Stimulated activated CD4-positive, alpha-beta T cell treated with anti-CD3 and anti-CD28 coated beads, Interleukin-1b, Interleukin-23, amount 100 ng/mL, for 1 hour (primary cell): ENCODE results near the gene PAK2.
"Not testable (repeated sequence)": the region's sequence is repeated elsewhere in the genome, so short reads cannot be mapped to it uniquely, and the experiment has no call there.

Experiments
- DNase-seq, 2 donors: peaks; one replicate each; pipeline ENCODE4 v3.0.0-alpha.2; 2020; ENCODE audit warnings: low read depth in 2 of 2

The PAK2 gene

DNA sequence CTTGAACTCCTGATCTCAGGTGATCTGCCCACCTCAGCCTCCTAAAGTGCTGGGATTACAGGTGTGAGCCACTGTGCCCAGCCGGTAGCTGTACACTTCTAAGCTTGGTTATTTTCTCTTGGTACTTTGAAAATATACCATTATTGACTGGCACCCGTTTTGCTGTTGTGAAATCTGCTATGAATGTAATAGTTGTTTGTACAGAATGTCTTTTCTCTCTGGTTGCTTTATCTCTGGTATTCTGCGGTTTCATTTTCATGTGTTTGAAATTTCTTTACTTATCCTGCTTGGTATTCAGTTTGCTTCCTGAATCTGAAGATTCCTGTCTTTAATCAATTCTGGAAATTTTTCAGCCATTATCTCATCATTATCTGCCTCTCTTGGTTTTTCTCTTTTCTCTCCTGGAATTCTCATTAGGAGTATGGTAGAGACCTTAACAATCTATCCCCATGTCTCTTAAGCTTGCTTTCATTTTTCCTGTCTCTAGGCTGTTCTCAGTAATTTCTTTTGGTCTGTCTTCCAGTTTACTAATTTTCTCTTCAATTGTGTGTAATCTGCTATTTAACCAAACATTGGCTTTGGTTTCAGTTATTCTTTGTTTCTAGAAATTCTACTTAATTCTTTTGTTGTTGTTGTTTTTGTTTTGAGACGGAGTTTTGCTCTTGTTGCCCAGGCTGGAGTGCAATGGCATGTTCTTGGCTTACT is 2.8 kb upstream of the PAK2 start:
- DNase-seq, result no peak

DNA sequence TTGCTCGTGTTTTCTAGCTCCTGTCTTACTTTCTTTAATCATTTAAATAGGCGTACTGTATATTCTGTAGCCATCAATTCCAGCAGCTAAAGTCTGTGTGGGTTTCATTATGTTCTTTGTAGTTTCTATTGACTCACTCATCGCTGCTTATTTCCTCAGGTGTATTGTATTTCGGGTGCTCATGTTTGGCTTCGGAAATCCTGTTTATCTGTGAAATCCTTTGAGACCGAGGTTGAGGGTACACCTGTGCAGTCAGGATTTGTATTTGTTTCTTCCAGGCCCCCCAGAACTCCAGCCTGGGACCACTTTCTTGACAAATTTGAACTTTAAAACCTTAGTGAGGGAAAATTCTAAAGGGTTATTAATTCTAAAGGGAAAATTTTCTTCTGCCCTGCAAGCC is 2.0 kb upstream of the PAK2 start:
- DNase-seq, result no peak

DNA sequence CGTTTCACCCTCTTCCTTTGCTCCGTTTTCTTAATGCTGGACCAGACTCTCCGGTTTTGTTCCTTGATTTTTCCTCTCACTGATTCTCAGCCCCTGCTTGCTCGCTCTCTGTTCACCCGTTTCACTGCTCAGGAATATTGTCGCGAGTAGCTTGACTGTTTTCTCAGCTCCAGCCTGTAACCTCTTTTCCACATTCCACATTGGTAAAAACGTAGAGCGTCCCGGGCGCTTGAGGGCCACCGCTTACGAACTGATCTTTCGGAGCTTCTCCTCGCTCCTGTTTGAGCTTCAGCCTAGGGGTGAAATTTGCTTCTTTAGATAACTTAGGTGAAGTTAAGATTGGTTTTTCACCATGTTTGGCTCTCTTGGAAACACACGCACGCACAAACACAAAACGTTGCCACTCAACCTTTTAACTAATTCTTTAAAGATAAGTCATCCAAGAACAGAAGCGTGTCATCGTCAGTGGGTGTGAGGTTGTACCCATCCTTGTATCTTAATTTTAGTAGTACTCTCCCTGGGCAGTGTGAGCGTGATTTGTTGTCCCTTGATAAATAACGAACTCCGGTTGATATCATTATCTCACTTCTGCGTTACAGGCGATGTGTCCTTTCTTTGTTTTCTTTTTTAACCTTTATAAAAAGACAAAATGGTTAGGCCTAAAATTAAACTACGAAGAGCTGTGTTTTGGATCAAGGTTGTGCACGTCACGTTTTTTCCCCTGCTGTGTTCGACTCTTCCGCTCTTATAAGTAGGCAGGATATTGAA is 1.0 kb downstream of the PAK2 start:
- DNase-seq, result no peak

DNA sequence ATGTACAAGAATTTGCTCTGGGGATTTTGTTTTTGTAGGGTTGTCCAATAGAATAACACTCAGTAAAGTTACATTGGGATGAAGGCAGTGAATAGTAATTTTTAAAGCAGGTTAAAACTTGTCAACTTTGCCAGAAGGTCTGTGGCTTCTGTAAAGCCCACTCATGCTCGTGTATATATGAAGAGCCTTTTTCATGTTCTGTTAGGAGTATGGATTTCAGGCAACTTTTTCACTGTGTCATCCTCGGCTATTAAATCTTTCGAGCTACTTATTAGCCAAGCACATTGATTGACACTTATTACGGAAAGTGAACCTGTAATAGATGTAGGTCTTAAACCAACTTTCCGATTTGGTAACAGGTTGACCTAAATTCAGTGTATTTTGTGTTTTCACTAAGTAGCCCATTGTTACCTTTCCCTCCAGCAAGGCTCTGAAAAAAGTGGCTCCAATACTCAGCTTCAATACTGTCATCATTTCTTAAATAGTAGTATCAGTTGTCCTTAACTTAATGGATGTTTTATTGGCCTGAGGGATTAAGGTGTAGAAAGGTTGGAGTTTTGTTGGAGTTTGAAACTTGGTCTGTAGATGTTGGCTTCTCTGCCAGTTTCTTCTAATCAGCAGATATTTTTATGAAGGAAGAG is 1.7 kb downstream of the PAK2 start:
- no peak for DNase-seq

DNA sequence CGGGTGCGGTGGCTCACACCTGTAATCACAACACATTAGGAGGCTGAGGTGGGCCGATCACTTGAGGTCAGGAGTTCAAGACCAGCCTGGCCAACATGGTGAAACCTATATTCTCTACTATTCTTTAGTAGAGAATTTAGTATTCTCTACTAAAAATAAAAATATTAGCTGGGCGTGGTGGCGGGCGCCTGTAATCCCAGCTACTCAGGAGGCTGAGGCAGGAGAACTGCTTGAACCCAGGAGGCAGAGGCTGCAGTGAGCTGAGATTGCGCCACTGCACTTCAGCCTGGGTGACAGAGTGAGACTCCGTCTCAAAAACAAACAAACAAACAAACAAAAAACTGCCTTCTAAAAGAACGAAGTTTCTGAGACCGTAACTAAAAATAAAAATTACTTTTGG is 3.9 kb downstream of the PAK2 start:
- not testable (repeated sequence) for DNase-seq

DNA sequence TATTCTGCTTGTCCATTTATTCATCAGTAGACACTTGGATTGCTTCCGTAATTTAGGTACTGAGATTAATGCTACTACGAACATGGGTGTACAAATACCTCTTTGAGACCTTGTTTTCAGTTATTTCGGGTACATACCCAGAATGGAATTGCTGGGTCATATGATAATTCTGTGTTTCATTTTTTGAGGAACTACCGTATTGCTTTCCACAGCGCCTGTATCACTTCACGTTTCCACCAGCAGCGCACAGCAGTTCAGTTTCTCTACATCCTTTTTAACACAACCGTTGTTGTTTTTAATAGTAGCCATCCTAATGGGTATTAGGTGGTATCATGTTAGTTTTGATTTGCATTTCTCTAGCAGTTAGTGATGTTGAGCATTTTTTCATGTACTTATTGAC is 9.5 kb downstream of the PAK2 start:
- no peak for DNase-seq

DNA sequence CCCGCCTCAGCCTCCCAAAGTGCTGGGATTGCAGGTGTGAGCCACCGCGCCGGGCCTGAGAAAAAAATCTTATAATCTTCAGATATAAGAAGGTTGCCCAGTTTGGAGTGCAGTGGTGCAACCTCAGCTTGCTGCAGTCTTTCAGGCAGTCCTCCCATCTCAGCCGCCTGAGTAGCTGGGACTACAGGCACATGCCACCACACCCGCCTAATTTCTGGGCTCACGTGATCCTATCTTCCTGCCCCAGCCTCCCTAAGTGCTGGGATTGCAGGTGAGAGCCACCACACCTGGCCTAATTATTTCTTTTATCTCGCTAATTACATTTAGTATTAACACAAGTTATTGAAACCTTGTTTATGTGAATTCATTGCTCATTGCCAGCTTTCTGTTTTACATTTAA is 13.5 kb downstream of the PAK2 start:
- DNase-seq, result no peak

DNA sequence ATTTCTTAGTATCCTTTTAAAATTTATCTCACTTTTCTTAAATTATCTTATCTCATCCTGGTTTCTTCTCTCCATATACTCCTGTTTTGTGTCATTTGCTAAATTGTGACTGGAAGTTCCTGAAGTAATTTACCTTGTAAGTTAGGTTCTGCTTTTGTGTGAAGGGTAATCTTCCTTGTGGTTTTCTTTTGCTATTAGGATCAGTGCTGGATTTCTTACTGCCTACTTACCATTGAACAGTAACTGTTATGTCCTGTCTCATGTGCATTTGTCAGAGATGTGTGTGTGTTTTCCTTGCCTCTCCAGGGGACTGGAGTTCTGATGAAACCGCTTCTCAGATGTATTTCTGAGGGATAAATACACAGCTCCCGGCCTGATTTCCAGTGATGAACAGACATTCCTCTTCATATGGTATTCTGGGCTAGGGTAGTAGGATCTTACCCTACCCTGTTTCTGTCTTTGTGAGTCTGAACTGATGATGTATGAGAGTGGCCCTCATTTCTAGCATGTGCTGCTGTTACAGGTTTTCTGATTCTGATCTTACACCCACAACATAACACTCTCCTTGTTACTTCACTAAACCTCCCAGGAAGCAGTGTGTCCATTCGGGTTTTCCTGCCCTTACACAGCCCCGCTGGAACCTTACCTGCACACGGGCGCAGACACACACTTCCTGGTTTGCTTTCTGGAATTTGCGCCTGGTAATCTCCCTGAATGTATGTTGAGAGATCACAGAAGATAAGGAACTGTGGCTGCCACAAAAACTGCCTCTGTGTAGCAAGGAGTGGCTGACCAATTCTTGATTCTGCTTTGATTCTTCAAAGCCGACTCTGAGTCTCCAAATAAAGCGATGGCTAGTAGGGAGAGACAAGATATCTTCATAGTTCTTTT is 14.7 kb downstream of the PAK2 start:
- DNase-seq, result no peak

DNA sequence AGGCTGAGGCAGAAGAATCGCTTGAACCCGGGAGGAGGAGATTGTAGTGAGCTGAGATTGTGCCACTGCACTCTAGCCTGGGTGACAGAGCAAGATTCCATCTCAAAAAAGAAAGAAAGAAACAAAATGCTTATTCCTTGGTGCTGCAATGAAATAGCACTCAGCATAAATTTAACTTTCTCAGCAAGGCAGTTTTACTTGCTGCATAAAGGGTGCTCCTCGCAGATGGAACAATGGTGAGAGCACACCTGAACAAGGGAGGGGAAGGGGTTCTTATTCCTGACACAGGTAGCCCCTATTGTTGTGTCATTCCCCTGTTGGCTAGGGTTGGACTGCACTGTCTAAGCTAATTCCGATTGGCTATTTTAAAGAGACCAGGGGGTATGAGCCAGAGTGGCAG is 17.1 kb downstream of the PAK2 start:
- no peak for DNase-seq

DNA sequence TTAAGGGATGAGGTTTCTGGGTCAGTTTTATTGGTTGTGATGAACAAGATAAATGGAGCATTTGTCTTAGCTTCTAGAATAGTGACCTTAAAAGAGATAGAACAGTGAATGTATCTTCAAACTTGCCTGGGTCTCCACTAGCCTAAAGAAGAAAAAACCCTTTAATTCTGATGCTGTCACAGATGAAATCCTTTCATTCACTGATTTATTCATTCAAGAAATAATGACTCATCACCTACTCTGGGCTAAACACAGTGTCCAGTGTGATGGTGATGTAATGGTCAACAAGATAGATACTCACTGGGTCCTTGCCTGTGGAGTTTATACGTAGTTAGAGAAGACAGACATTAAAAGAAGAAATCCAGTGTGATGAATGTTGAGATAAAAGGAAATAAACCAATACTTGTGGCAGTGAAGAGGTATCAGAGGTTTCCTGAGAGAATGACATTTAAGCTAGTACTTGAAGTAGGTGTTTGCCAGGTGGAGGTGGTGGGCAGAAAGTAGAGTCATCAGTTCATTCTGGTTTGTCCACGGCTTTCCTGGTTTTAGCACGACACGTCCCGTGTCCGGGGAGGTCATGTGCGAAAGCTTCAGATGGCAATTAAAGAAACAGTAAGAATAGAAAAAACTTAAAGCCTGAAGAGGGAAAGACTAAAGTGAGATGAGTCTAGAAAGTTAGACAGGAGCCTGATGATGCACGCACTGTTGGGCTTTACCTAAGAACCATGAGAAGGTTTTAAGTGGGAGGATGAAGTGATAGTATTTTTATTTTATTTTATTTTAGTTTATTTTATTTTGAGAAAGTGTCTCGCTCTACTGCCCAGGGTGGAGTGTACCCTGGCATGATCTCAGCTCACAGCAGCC is 18.5 kb downstream of the PAK2 start:
- DNase-seq, result no peak

DNA sequence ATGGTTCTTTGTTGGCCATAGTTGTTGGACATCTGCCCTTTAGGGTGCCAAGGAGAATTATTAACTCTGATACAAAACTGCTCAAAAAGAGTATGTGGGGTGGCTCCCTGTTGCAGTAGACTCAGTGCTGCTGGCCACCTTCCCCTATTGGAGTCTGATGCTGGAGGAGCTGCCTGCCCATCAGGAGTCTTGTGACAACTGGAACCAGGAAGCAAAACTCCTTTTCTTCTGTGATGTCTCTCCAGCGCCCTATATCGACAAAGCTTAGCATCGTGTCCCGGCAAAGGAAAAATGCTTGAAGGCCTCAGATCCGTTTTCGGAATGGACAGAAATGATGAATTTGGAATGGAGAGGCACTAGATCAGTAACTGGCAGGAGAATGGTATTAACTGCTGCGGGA is 23.5 kb downstream of the PAK2 start:
- no peak for DNase-seq

DNA sequence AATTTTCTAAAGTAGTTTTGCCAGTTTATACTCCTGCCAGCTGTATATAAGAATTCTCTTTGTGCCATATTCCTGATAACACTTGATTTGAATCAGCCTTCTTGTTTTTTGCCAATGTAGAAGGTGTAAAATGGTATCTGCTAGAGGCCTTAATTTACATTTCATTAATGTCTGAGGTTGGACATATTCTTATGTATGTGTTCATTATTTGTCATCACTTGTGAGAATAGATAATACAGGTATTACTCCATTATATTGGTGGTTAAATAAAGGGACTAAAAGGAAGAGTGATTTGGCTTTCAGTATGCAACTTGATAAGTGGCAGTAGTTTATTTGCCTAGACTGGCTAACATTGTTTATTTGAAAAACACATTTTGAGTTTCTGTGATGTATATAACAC is 25.8 kb downstream of the PAK2 start:
- no peak for DNase-seq

DNA sequence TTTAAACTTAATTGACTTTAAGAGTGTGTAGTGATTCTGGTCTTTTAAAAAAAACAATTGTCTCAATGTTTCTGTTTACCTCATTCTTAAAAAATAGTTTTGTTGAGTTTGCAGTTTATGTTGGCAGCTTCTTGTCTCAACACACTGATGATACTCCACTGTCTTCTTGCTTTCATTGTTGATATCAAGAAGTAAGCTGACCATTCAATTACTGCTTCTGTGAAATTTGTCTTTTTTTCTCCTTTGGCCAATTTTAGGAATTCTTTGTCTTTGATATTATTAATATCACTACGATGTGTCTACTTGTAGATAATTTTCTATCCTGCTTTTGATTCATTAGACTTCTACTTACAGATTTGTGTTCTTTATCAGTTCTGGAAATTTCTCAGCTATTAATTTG is 31.4 kb downstream of the PAK2 start:
- DNase-seq, result no peak

DNA sequence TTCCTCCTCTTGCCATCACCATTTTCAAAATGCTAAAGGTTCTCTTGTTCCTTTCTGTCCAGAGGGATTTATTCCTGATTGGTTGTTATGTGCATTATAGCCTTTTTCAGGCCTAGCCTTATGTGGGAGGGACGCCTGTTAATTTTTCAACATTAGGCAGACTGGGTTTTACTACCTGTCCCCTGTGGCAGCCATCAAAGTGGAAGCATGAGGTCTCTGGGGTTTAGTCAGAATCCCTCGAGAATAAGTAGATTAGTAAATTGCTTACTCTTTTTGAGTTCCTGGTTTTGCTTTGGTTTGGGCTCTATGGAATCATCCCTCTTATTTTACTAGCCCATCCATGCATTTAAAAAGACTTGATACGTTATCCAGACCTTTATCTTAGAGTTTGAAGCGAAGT is 32.4 kb downstream of the PAK2 start:
- no peak for DNase-seq

DNA sequence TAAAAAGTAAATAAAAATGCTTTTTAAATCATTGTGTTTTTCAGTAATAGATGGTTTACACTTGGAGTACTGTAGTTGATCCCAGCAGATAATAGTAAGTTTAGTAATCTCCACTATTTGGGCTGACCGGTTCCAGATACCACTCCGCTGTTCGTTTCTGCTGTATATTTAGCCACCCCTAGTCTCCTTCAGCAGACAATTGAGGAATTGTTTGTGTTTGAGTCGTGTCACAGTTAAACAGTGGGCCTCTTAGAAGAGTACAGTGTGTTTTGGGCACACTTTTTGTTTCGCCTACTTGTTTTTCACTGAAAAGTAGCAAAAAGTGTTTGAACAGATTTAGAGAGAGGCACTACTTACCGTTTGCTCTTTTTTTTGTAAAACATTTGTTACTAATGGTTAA is 33.2 kb downstream of the PAK2 start:
- DNase-seq, result no peak

DNA sequence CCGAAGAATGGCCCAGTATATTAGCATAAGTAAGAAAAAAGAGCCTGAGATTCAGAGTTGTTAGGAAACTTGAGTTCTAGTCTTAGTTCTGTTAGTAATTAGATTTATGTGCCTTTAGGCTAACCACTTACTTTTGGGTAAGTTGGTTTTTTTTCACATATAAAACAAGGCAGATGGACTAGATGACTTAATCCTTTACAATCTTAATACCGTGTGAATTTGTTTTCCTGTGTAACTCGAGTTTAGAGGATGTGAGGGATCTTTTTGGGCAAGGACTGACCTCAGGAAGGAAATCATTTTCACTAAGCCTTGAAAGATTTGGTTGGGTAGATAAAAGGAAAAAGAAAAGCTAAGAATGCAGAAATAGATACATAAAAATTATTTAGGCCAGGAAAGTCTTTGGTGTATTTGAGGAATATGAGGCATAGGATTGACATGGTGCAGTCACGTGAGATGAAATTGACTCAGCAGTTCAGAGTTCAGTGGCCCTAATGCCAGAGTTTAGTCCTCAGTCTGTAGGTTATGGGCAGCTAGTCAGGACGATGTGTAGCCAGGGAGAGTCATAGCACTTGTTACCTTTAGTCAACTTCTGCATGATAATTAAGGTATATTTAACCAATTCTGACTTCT is 34.6 kb downstream of the PAK2 start:
- DNase-seq, result no peak

DNA sequence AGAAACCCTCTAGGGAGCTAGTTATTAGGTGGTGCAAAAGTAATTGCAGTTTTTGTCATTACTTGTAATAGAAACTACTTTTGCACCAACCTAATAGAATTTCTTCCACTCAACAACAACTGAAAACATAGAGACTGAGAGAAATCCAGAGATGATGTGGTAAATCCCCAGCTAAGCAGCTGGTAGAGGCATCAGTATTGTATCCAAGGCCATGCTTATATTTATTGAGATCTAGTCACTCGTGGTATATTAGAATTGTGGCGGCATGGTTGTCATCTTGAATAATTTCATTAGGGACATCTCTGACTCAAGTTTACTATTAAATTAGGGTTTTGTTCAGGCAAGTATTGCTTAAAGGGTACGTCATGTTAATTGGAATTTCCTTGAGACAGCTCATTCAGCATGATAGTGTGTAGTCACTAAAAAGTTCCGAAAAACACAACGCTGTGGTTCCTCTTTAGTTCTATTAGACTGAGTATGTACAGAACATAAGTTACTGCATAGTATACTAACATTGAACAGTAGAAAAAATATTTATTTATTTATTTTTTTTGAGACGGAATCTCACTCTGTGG is 35.3 kb downstream of the PAK2 start:
- no peak for DNase-seq

DNA sequence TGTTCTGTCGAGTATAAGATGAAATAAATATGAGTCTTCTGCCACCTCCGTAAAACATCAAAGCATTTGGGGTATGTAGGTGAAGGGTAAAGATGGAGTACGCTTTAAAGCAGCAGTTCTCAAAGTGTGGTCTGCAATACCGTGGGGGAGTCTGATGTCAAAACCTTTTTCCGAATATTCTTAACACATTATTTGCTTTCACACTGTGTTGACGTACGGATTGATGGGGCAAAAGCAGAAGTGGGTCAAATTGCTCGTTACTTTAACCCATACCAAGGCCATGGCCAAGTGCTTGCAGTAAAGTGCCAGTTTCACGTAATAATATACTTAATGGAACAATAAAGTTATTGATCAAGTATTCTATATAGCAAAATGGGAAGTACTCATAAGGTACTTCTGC is 36.3 kb downstream of the PAK2 start:
- DNase-seq, result no peak

DNA sequence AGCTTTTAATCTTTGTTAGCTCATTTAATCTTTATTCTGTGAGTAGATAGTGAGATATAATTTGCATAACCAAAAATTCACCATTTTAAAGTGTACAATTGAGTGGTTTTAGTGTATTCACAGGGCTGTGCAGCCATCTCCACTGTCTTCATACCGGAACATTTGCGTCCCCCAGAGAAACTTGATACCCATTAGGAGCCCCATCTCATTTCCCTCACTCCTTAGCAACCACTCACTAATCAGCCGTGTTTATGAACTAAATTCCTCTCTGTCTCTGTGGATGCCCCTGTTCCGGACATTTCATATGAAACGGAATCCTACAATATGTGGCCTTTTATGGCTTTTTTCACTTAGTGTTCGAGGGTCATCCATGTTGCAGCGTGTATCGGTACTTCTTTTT is 38.2 kb downstream of the PAK2 start:
- DNase-seq, result no peak

DNA sequence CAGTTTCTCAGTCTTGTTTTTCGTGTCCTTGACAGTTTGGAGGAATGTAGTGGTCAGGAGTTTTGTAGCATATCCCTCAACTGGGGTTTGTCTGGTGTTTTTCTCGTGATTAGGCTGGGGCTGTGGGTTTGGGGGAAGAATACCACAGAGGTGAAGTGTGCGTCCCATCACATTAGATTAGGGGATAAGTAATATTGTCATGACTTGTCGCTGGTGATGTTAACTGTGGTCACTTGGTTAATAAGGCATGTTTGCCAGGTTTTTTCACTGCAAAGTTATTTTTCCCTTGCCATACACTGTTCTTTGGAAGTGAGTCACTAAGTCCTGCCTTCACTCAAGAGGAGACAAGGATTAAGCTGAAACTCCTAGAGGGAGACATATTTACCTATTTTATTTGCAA is 39.1 kb downstream of the PAK2 start:
- no peak for DNase-seq
